Hepatocyte (in vitro differentiated cells): Measurements from ENCODE around the gene CTBP1. TPM values are rescaled to one million over a fixed set of nuclear protein-coding genes. Genes with fewer than 3 reads are reported as not detected.

Experiments used
- DNase-seq: peaks from one replicate; pipeline ENCODE4 v3.0.0-alpha.2; 2016; ENCODE audit warnings: low spot score
- H2AFZ ChIP-seq: fragments of 200-600 bp; sonication (generic); 2 replicates; pipeline ENCODE4 v1.6.0; 2016; ENCODE audit warnings: antibody characterized with exemption, mild to moderate bottlenecking
- H3K27ac ChIP-seq: fragments of 200-600 bp; sonication (generic); 2 replicates; pipeline ENCODE4 v1.5.1; 2016; ENCODE audit warnings: mild to moderate bottlenecking
- H3K27me3 ChIP-seq: fragments of 200-600 bp; sonication (generic); 2 replicates; pipeline ENCODE4 v1.6.1; 2016
- H3K36me3 ChIP-seq: fragments of 200-600 bp; sonication (generic); replicated peaks from 2 replicates; pipeline ENCODE4 v1.5.1; 2016; ENCODE audit warnings: low read depth; ENCODE audit not compliant: insufficient read depth
- H3K4me1 ChIP-seq: fragments of 200-600 bp; sonication (generic); 2 replicates; pipeline ENCODE4 v1.5.1; 2016; ENCODE audit warnings: mild to moderate bottlenecking, moderate library complexity; ENCODE audit not compliant: insufficient read depth
- H3K4me2 ChIP-seq: fragments of 200-600 bp; sonication (generic); 2 replicates; pipeline ENCODE4 v1.6.0; 2016
- H3K4me3 ChIP-seq: fragments of 200-600 bp; sonication (generic); 2 replicates; pipeline ENCODE4 v1.5.1; 2016; ENCODE audit warnings: mild to moderate bottlenecking
- H3K79me2 ChIP-seq: fragments of 200-600 bp; sonication (generic); 2 replicates; pipeline ENCODE4 v1.6.0; 2017; ENCODE audit warnings: mild to moderate bottlenecking
- H3K9me2 ChIP-seq: fragments of 200-600 bp; sonication (generic); replicated peaks from 2 replicates; pipeline ENCODE4 v1.6.0; 2017; ENCODE audit warnings: mild to moderate bottlenecking; ENCODE audit not compliant: insufficient read depth
- H3K9me3 ChIP-seq: fragments of 200-600 bp; sonication (generic); 2 replicates; pipeline ENCODE4 v1.5.1; 2016; ENCODE audit warnings: low read depth, mild to moderate bottlenecking
- H4K20me1 ChIP-seq: fragments of 200-600 bp; sonication (generic); 2 replicates; pipeline ENCODE4 v1.6.0; 2016; ENCODE audit warnings: mild to moderate bottlenecking; ENCODE audit not compliant: insufficient read depth, poor library complexity, severe bottlenecking
- EZH2 ChIP-seq: fragments of 200-600 bp; sonication (generic); IDR thresholded peaks from 2 replicates; pipeline ENCODE4 v1.6.1; 2016; ENCODE audit warnings: antibody characterized with exemption, mild to moderate bottlenecking, borderline replicate concordance
- EZH2phosphoT487 ChIP-seq: fragments of 200-600 bp; sonication (generic); IDR thresholded peaks from one replicate; pipeline ENCODE4 v1.6.1; 2018; ENCODE audit warnings: antibody characterized with exemption, mild to moderate bottlenecking, low read depth, moderate library complexity; ENCODE audit not compliant: unreplicated experiment, severe bottlenecking
- WGBS: methylation state at CpG from one replicate; pipeline ENCODE4 v1.1.6; 2016; ENCODE audit warnings: low lambda C conversion rate; ENCODE audit errors: missing lambda C conversion rate; 5-methylcytosine and 5-hydroxymethylcytosine counted together
- polyA plus RNA-seq: library from polyadenylated mRNA; unstranded; fragments of >200 nt; fragmentation: Nextera tagmentation; extraction: Ambion mirVana; gene quantifications from 2 replicates; pipeline ENCODE4 v1.2.1, GENCODE V29; 2016
- total RNA-seq: library from RNA; depleted of rRNA; stranded (reverse); fragments of >200 nt; gene quantifications from 2 replicates; pipeline ENCODE4 v1.2.3, GENCODE V29; 2014
- TF ChIP-seq, protein P1 (sequence below): fragments of 200-600 bp; sonication (generic); IDR thresholded peaks from 2 replicates; pipeline ENCODE4 v1.5.1; 2016; ENCODE audit warnings: antibody characterized with exemption, mild to moderate bottlenecking; ENCODE audit not compliant: poor library complexity

CTBP1 gene
- total and polyA plus RNA-seq, 2 experiments from 2014 or later, result 169 to 179 TPM

DNA sequence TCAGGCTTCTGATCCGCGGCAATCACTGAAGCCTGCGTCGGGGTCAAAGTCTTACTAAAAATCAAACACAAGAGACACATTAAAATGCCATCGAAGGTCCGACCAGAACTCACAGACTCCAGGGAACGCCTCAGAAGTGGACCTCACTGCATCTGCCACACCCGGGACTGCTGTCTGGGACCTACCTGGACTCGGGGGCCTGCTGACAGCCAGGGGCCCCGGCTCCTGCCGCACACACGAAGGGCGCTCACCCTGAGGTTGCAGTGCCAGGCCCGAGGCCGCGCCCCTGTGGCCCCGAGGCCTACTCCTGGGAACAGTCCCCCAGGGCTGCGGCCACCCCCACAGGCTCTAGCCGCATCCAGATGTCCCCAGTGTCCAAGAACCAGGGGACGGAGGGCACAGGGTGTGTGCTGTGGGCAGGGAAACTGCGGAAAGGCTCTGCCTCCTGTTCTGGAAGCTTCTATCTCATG, 7.4 kb downstream of the CTBP1 start:
- Histone ChIP-seq H3K79me2 (peaks cover 83% of the 10 kb centered on the region), H2AFZ (no peak overlapping the region), H3K4me2 (peak overlapping the region; percentile 33), H4K20me1 (peaks cover 81% of the 10 kb centered on the region), H3K4me1 (peaks cover 18% of the 10 kb centered on the region), H3K27me3 (no peaks in the 10 kb centered on the region), H3K9me2 (no peaks in the 10 kb centered on the region), H3K4me3 (no peak overlapping the region), H3K9me3 (no peaks in the 10 kb centered on the region), H3K36me3 (no peaks in the 10 kb centered on the region), H3K27ac (peak overlapping the region; percentile 46)
- WGBS, result 83% methylated on average over 21 of the region's 21 CpGs
- DNase-seq, result no peak
- no peak for TF ChIP-seq EZH2
- TF ChIP-seq, protein P1, sequence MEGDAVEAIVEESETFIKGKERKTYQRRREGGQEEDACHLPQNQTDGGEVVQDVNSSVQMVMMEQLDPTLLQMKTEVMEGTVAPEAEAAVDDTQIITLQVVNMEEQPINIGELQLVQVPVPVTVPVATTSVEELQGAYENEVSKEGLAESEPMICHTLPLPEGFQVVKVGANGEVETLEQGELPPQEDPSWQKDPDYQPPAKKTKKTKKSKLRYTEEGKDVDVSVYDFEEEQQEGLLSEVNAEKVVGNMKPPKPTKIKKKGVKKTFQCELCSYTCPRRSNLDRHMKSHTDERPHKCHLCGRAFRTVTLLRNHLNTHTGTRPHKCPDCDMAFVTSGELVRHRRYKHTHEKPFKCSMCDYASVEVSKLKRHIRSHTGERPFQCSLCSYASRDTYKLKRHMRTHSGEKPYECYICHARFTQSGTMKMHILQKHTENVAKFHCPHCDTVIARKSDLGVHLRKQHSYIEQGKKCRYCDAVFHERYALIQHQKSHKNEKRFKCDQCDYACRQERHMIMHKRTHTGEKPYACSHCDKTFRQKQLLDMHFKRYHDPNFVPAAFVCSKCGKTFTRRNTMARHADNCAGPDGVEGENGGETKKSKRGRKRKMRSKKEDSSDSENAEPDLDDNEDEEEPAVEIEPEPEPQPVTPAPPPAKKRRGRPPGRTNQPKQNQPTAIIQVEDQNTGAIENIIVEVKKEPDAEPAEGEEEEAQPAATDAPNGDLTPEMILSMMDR, result no peak

DNA sequence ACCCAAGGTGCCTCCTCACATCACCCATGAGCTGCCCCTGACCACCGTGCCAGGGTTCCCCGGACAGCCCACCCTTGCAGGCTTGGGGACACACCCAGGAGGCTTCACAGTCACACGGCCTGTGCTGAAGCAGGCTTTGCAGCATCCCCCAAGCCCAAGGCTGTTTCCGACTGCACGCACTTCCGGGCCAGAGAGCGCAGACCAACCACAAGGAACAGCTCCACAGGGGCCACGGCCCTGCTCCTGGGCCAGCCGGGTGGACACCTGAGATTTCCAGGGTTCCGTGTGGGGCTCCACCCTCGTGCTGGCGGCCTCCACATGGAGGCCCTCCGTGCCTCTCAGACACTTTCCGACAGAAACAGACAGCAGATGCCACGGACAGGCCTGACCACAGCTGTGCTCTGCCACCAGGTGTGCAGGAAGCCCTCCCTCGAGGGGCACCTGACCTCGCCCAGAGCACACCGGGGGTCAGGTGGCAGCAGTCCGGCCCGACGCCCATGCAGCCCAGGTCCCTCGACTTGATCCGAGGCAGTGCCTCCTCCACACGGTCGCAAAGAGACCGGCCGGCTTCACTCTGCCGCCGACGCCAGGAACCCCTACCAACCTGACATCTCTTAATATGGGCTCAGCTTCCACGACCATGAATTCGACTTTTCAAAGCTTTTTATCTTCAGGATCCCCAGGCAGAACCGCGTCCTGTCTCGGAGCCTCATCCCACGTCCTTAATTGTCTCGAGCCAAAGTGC, 8.0 kb downstream of the CTBP1 start:
- Histone ChIP-seq H3K79me2 (peaks cover 77% of the 10 kb centered on the region), H4K20me1 (peaks cover 75% of the 10 kb centered on the region)

DNA sequence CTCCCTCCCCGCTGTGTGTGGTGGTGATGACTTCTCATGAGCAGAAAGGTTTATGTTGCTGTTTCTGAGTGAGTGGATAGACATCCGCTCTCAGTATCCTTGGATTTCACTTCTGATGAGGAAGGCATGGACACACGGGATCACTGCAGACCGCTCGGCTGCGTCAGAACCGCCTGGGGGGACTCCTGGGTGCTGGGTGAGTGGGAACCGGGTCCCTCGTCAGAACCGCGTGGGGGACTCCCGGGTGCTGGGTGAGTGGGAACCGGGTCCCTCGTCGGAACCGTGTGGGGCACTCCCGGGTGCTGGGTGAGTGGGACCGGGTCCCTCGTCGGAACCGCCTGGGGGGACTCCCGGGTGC, 9.0 kb downstream of the CTBP1 start:
- Histone ChIP-seq H3K4me3 (no peak overlapping the region), H3K27ac (no peak overlapping the region), H3K79me2 (peaks cover 75% of the 10 kb centered on the region), H2AFZ (no peak overlapping the region), H3K27me3 (no peaks in the 10 kb centered on the region), H3K36me3 (no peaks in the 10 kb centered on the region), H3K4me1 (peaks cover 9% of the 10 kb centered on the region), H3K9me3 (no peaks in the 10 kb centered on the region), H4K20me1 (peaks cover 65% of the 10 kb centered on the region), H3K9me2 (no peaks in the 10 kb centered on the region), H3K4me2 (no peak overlapping the region)
- TF ChIP-seq, protein P1, result no peak
- TF ChIP-seq EZH2 (no peak), EZH2phosphoT487 (no peak)
- 98% methylated on average over 14 of the region's 22 CpGs for WGBS
- no peak for DNase-seq

More for the DNA sequence above, 8.0 kb downstream of the CTBP1 start:
- no peak overlapping the region for H3K27ac ChIP-seq
- H3K4me1 ChIP-seq, result peaks cover 12% of the 10 kb centered on the region
- no peak overlapping the region for H3K4me3 ChIP-seq
- no peak overlapping the region for H2AFZ ChIP-seq
- H3K27me3 ChIP-seq, result no peaks in the 10 kb centered on the region
- no peaks in the 10 kb centered on the region for H3K36me3 ChIP-seq
- TF ChIP-seq EZH2 (no peak), EZH2phosphoT487 (no peak)
- TF ChIP-seq, protein P1, result no peak
- no peak overlapping the region for H3K4me2 ChIP-seq
- H3K9me3 ChIP-seq, result no peaks in the 10 kb centered on the region
- no peak for DNase-seq
- 90% methylated on average over 37 of the region's 37 CpGs for WGBS
- H3K9me2 ChIP-seq, result no peaks in the 10 kb centered on the region
